ENCODE measurements around the gene NKIRAS2.

NKIRAS2 gene

DNA sequence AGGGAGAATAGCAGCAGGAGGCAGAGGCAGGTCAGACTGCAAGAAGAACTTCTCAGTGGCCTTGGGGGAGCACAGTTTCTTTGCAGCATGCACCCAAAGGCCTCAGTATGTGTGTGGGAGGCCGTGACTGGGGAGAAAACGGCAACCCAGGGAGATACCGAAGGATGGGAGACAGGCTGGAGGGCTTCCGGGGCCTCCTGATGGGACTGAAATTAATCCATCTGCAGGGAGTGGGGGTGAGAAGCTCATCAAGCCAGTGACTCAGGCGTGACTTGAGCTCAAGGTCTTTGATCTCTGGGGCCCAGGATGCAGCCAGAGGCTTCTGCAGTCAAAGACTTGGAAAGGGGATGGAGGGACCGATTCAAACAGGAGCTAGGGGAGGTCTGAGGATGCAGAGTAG is 35.6 kb downstream of the NKIRAS2 start:
- peaks cover 32% of the 10 kb centered on the region for H3K27me3 ChIP-seq (replicated peaks)
- no peak overlapping the region for H3K27ac ChIP-seq
- H3K4me3 ChIP-seq (ENCODE audit: low read depth, low read length): no peak overlapping the region
- DNase-seq: no peak
- TF ChIP-seq, protein P1, sequence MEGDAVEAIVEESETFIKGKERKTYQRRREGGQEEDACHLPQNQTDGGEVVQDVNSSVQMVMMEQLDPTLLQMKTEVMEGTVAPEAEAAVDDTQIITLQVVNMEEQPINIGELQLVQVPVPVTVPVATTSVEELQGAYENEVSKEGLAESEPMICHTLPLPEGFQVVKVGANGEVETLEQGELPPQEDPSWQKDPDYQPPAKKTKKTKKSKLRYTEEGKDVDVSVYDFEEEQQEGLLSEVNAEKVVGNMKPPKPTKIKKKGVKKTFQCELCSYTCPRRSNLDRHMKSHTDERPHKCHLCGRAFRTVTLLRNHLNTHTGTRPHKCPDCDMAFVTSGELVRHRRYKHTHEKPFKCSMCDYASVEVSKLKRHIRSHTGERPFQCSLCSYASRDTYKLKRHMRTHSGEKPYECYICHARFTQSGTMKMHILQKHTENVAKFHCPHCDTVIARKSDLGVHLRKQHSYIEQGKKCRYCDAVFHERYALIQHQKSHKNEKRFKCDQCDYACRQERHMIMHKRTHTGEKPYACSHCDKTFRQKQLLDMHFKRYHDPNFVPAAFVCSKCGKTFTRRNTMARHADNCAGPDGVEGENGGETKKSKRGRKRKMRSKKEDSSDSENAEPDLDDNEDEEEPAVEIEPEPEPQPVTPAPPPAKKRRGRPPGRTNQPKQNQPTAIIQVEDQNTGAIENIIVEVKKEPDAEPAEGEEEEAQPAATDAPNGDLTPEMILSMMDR (IDR thresholded peaks at IDR 0.05; ENCODE audit: low read depth, low read length, missing control alignments): no peak
- in situ Hi-C loops (cut with HindIII; ENCODE audit: low pct_ligation_motif_present, low sequenced_read_pairs): no loop called here
- no peaks in the 10 kb centered on the region for H3K36me3 ChIP-seq (replicated peaks)

GRCh38 chr17:42056635-42057034 is 36.7 kb downstream of the NKIRAS2 start:
- TF ChIP-seq, protein P1 (IDR thresholded peaks at IDR 0.05; ENCODE audit: low read depth, low read length, missing control alignments): no peak
- Histone ChIP-seq H3K4me3 (ENCODE audit: low read depth, low read length) (no peak overlapping the region), H3K27me3 (replicated peaks) (peaks cover 28% of the 10 kb centered on the region), H3K36me3 (replicated peaks) (no peaks in the 10 kb centered on the region), H3K27ac (no peak overlapping the region)
- in situ Hi-C loops (cut with HindIII; ENCODE audit: low pct_ligation_motif_present, low sequenced_read_pairs): no loop called here
- no peak for DNase-seq

GRCh38 chr17:42058063-42058462 is 38.2 kb downstream of the NKIRAS2 start:
- no peak overlapping the region for H3K27ac ChIP-seq
- no peak for DNase-seq
- in situ Hi-C loops (cut with HindIII; ENCODE audit: low pct_ligation_motif_present, low sequenced_read_pairs): no loop called here
- TF ChIP-seq, protein P1 (IDR thresholded peaks at IDR 0.05; ENCODE audit: low read depth, low read length, missing control alignments): no peak
- H3K27me3 ChIP-seq (replicated peaks): peaks cover 17% of the 10 kb centered on the region
- no peaks in the 10 kb centered on the region for H3K36me3 ChIP-seq (replicated peaks)
- no peak overlapping the region for H3K4me3 ChIP-seq (ENCODE audit: low read depth, low read length)

DNA sequence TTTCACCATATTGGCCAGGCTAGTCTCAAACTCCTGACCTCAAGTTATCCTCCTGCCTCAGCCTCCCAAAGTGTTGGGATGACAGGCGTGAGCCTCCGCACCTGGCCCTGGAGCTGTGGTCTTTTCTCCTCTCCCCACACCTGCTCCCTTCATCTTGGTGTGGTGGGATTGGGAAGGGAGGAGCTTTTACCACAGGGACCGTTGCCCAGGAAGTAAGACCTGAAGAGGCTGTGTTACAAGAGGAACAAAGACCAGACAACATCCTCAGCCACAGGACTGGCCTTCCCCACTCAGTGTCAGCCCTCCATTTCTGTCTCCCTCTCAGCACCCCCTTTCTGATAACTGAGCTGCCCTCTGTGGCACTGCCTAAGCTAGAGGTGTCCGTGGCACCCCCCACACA is 39.9 kb downstream of the NKIRAS2 start:
- DNase-seq: no peak
- Histone ChIP-seq H3K27ac (no peak overlapping the region), H3K27me3 (replicated peaks) (peaks cover 4% of the 10 kb centered on the region), H3K4me3 (ENCODE audit: low read depth, low read length) (no peak overlapping the region), H3K36me3 (replicated peaks) (no peaks in the 10 kb centered on the region)
- TF ChIP-seq, protein P1 (IDR thresholded peaks at IDR 0.05; ENCODE audit: low read depth, low read length, missing control alignments): no peak
- in situ Hi-C loops (cut with HindIII; ENCODE audit: low pct_ligation_motif_present, low sequenced_read_pairs): no loop called here

GRCh38 chr17:42060231-42060630 is 40.3 kb downstream of the NKIRAS2 start:
- Histone ChIP-seq H3K27me3 (replicated peaks) (peaks cover 3% of the 10 kb centered on the region), H3K27ac (no peak overlapping the region), H3K36me3 (replicated peaks) (no peaks in the 10 kb centered on the region), H3K4me3 (ENCODE audit: low read depth, low read length) (no peak overlapping the region)
- in situ Hi-C loops (cut with HindIII; ENCODE audit: low pct_ligation_motif_present, low sequenced_read_pairs): no loop called here
- TF ChIP-seq, protein P1 (IDR thresholded peaks at IDR 0.05; ENCODE audit: low read depth, low read length, missing control alignments): no peak
- no peak for DNase-seq

All from brain microvascular endothelial cell (primary cell).